Astrocyte (in vitro differentiated cells and primary cell): ENCODE measurements around the gene SNRNP27.

Experiments
- EZH2 ChIP-seq: IDR thresholded peaks from 2 replicates; pipeline ENCODE4 v1.6.1; 2012; ENCODE audit warnings: mild to moderate bottlenecking, low read length, inconsistent platforms; ENCODE audit not compliant: insufficient read depth
- TF ChIP-seq, protein P1 (sequence below): IDR thresholded peaks from 2 replicates; pipeline ENCODE4 v1.5.1; 2011; ENCODE audit warnings: low read depth, mild to moderate bottlenecking, inconsistent platforms, low read length, moderate library complexity; ENCODE audit not compliant: insufficient read depth

DNA sequence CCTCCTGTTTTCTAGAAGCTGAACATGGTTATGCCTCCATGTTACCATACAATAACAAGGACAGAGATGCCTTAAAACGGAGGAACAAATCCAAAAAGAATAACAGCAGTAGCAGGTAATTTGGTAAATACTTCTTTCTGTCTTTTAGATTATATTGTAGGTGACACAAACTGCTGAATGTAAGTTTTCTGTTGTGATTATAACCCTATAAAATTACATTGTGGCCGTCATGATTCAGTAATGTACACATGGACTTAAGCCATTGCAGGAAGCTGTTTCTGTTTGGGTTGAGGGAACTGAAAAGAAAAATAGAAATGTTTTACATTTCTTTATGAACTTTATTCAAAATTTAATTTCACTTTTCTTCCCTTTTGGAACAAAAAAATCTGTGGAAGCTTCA lies 22.4 kb downstream of the SNRNP27 start:
- TF ChIP-seq, protein P1, sequence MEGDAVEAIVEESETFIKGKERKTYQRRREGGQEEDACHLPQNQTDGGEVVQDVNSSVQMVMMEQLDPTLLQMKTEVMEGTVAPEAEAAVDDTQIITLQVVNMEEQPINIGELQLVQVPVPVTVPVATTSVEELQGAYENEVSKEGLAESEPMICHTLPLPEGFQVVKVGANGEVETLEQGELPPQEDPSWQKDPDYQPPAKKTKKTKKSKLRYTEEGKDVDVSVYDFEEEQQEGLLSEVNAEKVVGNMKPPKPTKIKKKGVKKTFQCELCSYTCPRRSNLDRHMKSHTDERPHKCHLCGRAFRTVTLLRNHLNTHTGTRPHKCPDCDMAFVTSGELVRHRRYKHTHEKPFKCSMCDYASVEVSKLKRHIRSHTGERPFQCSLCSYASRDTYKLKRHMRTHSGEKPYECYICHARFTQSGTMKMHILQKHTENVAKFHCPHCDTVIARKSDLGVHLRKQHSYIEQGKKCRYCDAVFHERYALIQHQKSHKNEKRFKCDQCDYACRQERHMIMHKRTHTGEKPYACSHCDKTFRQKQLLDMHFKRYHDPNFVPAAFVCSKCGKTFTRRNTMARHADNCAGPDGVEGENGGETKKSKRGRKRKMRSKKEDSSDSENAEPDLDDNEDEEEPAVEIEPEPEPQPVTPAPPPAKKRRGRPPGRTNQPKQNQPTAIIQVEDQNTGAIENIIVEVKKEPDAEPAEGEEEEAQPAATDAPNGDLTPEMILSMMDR: no peak
- TF ChIP-seq EZH2: no peak
